Uterus (tissue), 2 donors: ENCODE results near the gene LRRC1.

ENCODE experiments used
- CTCF ChIP-seq, 4 experiments: fragments of 200-600 bp in 2 of 4; fragments of 450-650 bp in 2 of 4; sonication (generic) in 2 of 4; IDR thresholded peaks; one replicate each; pipeline ENCODE4 v1.5.1; 2016 to 2019; ENCODE audit warnings: antibody characterized with exemption in 4 of 4, mild to moderate bottlenecking in 2 of 4, moderate library complexity in 1 of 4
- POLR2A ChIP-seq, 2 donors: fragments of 450-650 bp; IDR thresholded peaks; one replicate each; pipeline ENCODE4 v1.6.1; 2016; ENCODE audit warnings: antibody characterized with exemption in 2 of 2, mild to moderate bottlenecking in 1 of 2, moderate library complexity in 1 of 2

GRCh38 chr6:53932516-53932915 is 137.7 kb downstream of the LRRC1 start:
- TF ChIP-seq CTCF (IDR thresholded peaks at IDR 0.05) (no peak), POLR2A (IDR thresholded peaks at IDR 0.05) (no peak)
